K562 (cell line): ENCODE data around the gene TFB2M. TPM values are rescaled to one million over a fixed set of nuclear protein-coding genes. Genes with fewer than 3 reads are reported as not detected.

Experiments
- ATF7 ChIP-seq: fragments of 450-650 bp; IDR thresholded peaks from 2 replicates; pipeline ENCODE4 v1.7.1; 2014; ENCODE audit warnings: mild to moderate bottlenecking, moderate library complexity
- KDM4B ChIP-seq, 2 experiments: fragments of 450-650 bp in 1 of 2; sonication (generic) in 1 of 2; IDR thresholded peaks; 2 replicates each; pipeline ENCODE4 v1.6.1; 2016 to 2017; ENCODE audit warnings: borderline replicate concordance in 2 of 2, antibody characterized with exemption in 1 of 2, low read depth in 1 of 2, mild to moderate bottlenecking in 1 of 2
- MXI1 ChIP-seq: IDR thresholded peaks from 2 replicates; pipeline ENCODE4 v1.6.1; 2011; ENCODE audit warnings: low read depth, mild to moderate bottlenecking, improper control_type of control experiment, low read length
- MYC ChIP-seq, 2 experiments: fragments of 250-450 bp in 1 of 2; sonication (Bioruptor Pico) in 1 of 2; IDR thresholded peaks; 2 replicates each; pipeline versions ENCODE4 v1.5.1 to v1.6.1; 2012 to 2021; ENCODE audit warnings: low read depth in 2 of 2, borderline replicate concordance in 1 of 2, improper control_type of control experiment in 1 of 2, low read length in 1 of 2, mild to moderate bottlenecking in 1 of 2, moderate library complexity in 1 of 2
- NFIX ChIP-seq: fragments of 250-450 bp; sonication (Bioruptor Pico); IDR thresholded peaks from 2 replicates; pipeline ENCODE4 v1.4.0; 2020; ENCODE audit warnings: low read depth, mild to moderate bottlenecking, moderate library complexity
- NFXL1 ChIP-seq: fragments of 450-650 bp; formaldehyde crosslinking; IDR thresholded peaks from 2 replicates; pipeline ENCODE4 v1.4.0; 2021; ENCODE audit warnings: mild to moderate bottlenecking
- NR2C1 ChIP-seq, 2 experiments: fragments of 450-650 bp; IDR thresholded peaks; 2 replicates each; pipeline ENCODE4 v1.6.1; 2017; ENCODE audit warnings: mild to moderate bottlenecking in 2 of 2, antibody characterized with exemption in 1 of 2, inconsistent platforms in 1 of 2, missing compliant biosample characterization in 1 of 2, missing genetic modification characterization in 1 of 2
- NR4A1 ChIP-seq, 2 experiments: fragments of 250-450 bp in 1 of 2; fragments of 450-650 bp in 1 of 2; sonication (Bioruptor Pico) in 1 of 2; IDR thresholded peaks; 2 replicates each; pipeline versions ENCODE4 v1.4.0 to v1.6.1; 2016 to 2020; ENCODE audit warnings: mild to moderate bottlenecking in 2 of 2, missing compliant biosample characterization in 1 of 2, missing genetic modification characterization in 1 of 2, moderate library complexity in 1 of 2
- SOX6 ChIP-seq: fragments of 450-650 bp; IDR thresholded peaks from 2 replicates; pipeline ENCODE4 v1.6.1; 2014; ENCODE audit warnings: mild to moderate bottlenecking
- ZNF347 ChIP-seq: fragments of 450-650 bp; formaldehyde crosslinking; IDR thresholded peaks from 2 replicates; pipeline ENCODE4 v1.4.0; 2020; ENCODE audit warnings: low read depth, mild to moderate bottlenecking, moderate library complexity
- ZNF431 ChIP-seq: sonication (generic); formaldehyde crosslinking; IDR thresholded peaks from 2 replicates; pipeline ENCODE4 v1.8.0; 2022; ENCODE audit warnings: mild to moderate bottlenecking, missing genetic modification reagents
- ZNF696 ChIP-seq: fragments of 250-450 bp; sonication (Bioruptor Pico); conservative IDR thresholded peaks from 2 replicates; pipeline ENCODE4 v1.4.0; 2020; ENCODE audit warnings: mild to moderate bottlenecking, moderate library complexity
- ZNF75A ChIP-seq: fragments of 450-650 bp; formaldehyde crosslinking; IDR thresholded peaks from 2 replicates; pipeline ENCODE4 v1.4.0; 2020; ENCODE audit warnings: mild to moderate bottlenecking
- polyA plus RNA-seq, 8 experiments: library from polyadenylated mRNA; depleted of rRNA in 4 of 8; stranded (reverse) in 5 of 8; unstranded in 3 of 8; fragments of >200 nt; fragmentation: Nextera tagmentation in 2 of 8; fragmentation: Illumina TruSeq in 1 of 8; extraction: Ambion mirVana in 2 of 8; extraction: Trizol in 1 of 8; gene quantifications; 2 replicates each; pipeline versions ENCODE4 v1.2.1 to v1.2.3, GENCODE V29; 2011 to 2014; ENCODE audit warnings: inconsistent platforms in 1 of 8, missing spikeins in 1 of 8
- total RNA-seq, 7 experiments: library from RNA; depleted of rRNA in 6 of 7; stranded (reverse); fragments of >200 nt in 6 of 7; fragmentation: Illumina TruSeq in 2 of 7; extraction: Trizol in 2 of 7; gene quantifications; 2 replicates each; pipeline versions ENCODE4 v1.2.1 to v1.2.3, GENCODE V29; 2011 to 2021; ENCODE audit warnings: low replicate concordance in 1 of 7
- TF ChIP-seq, protein P1 (sequence below): sonication (generic); formaldehyde crosslinking; IDR thresholded peaks from 2 replicates; pipeline ENCODE4 v1.8.0; 2022; ENCODE audit warnings: missing genetic modification reagents, mild to moderate bottlenecking, borderline replicate concordance
- TF ChIP-seq, protein P2 (sequence below): fragments of 250-450 bp; sonication (Bioruptor Pico); IDR thresholded peaks from 2 replicates; pipeline ENCODE4 v1.4.0; 2020; ENCODE audit warnings: borderline replicate concordance
- TF ChIP-seq, protein P3 (sequence below): fragments of 450-650 bp; IDR thresholded peaks from 2 replicates; pipeline ENCODE4 v1.6.1; 2018; ENCODE audit warnings: mild to moderate bottlenecking, low read depth; ENCODE audit not compliant: partially characterized antibody
- TF ChIP-seq, protein P4 (sequence below): sonication (generic); formaldehyde crosslinking; IDR thresholded peaks from 2 replicates; pipeline ENCODE4 v1.9.0; 2022; ENCODE audit warnings: mild to moderate bottlenecking, missing genetic modification reagents
- TF ChIP-seq, protein P5 (sequence below): fragments of 250-450 bp; sonication (Bioruptor Pico); IDR thresholded peaks from 2 replicates; pipeline ENCODE4 v1.8.0; 2022; ENCODE audit warnings: moderate library complexity, mild to moderate bottlenecking, inconsistent platforms

TFB2M gene
- total and polyA plus RNA-seq, 9 of the 15 experiments (the other 6 are each of a cell fraction or from before 2014, with no cell fraction given): 55.1 to 162 (median 70.6) TPM

DNA sequence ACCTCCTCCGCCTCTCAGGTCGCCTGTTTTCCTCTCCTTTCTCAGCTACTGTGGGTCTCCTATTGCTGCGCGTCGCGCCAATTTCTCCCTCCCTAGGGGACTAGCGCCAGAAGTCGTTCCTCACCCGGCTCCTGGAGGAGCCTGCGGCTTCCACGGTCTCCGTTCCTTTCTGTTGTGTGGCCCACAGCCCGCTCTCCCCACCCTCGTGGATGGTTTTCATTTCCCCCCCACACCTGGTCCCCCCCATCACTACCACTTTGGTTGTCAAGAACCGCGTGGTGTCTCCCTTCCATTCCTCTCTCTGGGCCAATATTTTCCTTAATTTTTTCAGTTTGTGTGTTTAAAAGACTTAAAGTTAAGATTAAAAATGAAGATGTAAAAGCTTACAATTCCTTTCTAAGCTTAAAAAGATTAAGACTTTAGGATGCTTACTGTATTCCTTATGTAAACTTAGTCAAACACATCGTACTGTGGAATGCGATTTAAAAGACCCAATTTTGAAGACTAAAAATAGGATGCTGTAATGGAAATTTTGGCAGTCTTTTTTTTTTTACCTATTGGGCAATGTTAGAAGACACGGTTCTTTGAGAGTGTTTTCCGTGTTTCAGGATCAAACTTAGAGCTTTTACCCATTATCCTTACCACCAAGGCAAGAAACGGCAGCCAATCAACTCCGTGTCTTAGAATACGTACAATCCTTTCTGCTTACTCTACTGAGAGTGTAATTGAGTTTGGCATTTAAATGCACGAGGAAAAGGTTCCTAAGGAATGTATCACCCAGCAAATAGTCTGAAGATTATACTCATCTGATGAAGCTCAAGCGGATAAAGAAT, 968 bp upstream of the TFB2M start (continued):
- no peak for TF ChIP-seq NR4A1 (CRISPR knock-in tag; IDR thresholded peaks at IDR 0.05)
- no peak for TF ChIP-seq NR4A1 (tag; IDR thresholded peaks at IDR 0.05)
- no peak for TF ChIP-seq NFIX (CRISPR knock-in tag)
- TF ChIP-seq SOX6: no peak
- peak; percentile 76; the same call in 1 of the 2 replicates for TF ChIP-seq MXI1
- no peak for TF ChIP-seq NFXL1
- TF ChIP-seq KDM4B (IDR thresholded peaks at IDR 0.05; ENCODE audit: borderline replicate concordance in 2 of 2, low read depth in 1 of 2): no peak
- TF ChIP-seq, protein P1, sequence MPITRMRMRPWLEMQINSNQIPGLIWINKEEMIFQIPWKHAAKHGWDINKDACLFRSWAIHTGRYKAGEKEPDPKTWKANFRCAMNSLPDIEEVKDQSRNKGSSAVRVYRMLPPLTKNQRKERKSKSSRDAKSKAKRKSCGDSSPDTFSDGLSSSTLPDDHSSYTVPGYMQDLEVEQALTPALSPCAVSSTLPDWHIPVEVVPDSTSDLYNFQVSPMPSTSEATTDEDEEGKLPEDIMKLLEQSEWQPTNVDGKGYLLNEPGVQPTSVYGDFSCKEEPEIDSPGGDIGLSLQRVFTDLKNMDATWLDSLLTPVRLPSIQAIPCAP (CRISPR knock-in tag): no peak
- no peak for TF ChIP-seq ZNF696 (CRISPR knock-in tag)
- no peak for TF ChIP-seq ZNF431 (CRISPR knock-in tag)
- 0 out of 2 replicates have a peak, but pooled peaks have one; percentile 17 for TF ChIP-seq ATF7
- TF ChIP-seq NR2C1 (IDR thresholded peaks at IDR 0.05): no peak
- no peak for TF ChIP-seq NR2C1 (tag; IDR thresholded peaks at IDR 0.05)
- TF ChIP-seq ZNF75A (CRISPR knock-in tag): no peak
- TF ChIP-seq, protein P2, sequence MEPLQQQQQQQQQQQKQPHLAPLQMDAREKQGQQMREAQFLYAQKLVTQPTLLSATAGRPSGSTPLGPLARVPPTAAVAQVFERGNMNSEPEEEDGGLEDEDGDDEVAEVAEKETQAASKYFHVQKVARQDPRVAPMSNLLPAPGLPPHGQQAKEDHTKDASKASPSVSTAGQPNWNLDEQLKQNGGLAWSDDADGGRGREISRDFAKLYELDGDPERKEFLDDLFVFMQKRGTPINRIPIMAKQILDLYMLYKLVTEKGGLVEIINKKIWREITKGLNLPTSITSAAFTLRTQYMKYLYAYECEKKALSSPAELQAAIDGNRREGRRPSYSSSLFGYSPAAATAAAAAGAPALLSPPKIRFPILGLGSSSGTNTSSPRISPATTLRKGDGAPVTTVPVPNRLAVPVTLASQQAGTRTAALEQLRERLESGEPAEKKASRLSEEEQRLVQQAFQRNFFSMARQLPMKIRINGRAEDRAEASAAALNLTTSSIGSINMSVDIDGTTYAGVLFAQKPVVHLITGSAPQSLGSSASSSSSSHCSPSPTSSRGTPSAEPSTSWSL: no peak
- TF ChIP-seq, protein P3, sequence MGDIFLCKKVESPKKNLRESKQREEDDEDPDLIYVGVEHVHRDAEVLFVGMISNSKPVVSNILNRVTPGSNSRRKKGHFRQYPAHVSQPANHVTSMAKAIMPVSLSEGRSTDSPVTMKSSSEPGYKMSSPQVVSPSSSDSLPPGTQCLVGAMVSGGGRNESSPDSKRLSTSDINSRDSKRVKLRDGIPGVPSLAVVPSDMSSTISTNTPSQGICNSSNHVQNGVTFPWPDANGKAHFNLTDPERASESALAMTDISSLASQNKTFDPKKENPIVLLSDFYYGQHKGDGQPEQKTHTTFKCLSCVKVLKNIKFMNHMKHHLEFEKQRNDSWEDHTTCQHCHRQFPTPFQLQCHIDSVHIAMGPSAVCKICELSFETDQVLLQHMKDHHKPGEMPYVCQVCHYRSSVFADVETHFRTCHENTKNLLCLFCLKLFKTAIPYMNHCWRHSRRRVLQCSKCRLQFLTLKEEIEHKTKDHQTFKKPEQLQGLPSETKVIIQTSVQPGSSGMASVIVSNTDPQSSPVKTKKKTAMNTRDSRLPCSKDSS: no peak
- TF ChIP-seq, protein P4, sequence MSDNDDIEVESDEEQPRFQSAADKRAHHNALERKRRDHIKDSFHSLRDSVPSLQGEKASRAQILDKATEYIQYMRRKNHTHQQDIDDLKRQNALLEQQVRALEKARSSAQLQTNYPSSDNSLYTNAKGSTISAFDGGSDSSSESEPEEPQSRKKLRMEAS (CRISPR knock-in tag): no peak
- peak; percentile 78 for TF ChIP-seq MYC (IDR thresholded peaks at IDR 0.05; ENCODE audit: low read depth, low read length)
- no peak for TF ChIP-seq MYC (CRISPR knock-in tag; IDR thresholded peaks at IDR 0.05; ENCODE audit: borderline replicate concordance, low read depth)
- TF ChIP-seq ZNF347 (CRISPR knock-in tag): no peak
- TF ChIP-seq, protein P5, sequence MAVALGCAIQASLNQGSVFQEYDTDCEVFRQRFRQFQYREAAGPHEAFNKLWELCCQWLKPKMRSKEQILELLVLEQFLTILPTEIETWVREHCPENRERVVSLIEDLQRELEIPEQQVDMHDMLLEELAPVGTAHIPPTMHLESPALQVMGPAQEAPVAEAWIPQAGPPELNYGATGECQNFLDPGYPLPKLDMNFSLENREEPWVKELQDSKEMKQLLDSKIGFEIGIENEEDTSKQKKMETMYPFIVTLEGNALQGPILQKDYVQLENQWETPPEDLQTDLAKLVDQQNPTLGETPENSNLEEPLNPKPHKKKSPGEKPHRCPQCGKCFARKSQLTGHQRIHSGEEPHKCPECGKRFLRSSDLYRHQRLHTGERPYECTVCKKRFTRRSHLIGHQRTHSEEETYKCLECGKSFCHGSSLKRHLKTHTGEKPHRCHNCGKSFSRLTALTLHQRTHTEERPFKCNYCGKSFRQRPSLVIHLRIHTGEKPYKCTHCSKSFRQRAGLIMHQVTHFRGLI (CRISPR knock-in tag): no peak
